Stimulated activated CD4-positive, alpha-beta T cell treated with anti-CD3 and anti-CD28 coated beads, TNF-alpha, amount 100 ng/mL, for 4 hours (primary cell): ENCODE data around the gene PHF21B.
"Not testable (repeated sequence)": the region's sequence is repeated elsewhere in the genome, so short reads cannot be mapped to it uniquely, and the experiment has no call there.

Source experiments
- DNase-seq, 3 experiments: peaks; one replicate each; pipeline ENCODE4 v3.0.0-alpha.2; 2020; ENCODE audit warnings: low read depth in 3 of 3

The PHF21B gene

GRCh38 chr22:44933666-44934453 is 75.9 kb downstream of the PHF21B start:
- no peak for DNase-seq

- DNase-seq, result no peak
Measured at GRCh38 chr22:44932493-44932892, 77.3 kb downstream of the PHF21B start.

DNA sequence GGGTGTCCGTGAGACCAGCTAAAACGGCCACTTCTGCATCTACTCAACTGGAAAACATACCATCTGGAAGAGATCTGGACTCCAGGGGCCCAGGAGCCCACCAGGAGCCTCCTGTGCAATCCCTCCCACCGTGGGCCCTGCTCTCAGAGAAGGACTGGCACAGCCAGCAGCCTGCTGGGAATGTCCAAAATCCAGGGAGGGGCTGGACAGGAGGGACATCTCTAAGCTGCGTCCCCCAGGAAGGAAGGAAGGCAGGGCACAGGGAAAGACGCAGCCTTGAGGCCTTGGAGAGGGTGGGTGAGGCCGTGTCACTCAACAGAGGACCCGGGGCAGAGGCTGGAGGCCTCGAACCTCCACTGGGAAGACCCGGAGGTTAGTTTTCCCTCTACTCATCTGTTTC is 78.0 kb downstream of the PHF21B start:
- DNase-seq, result no peak

DNA sequence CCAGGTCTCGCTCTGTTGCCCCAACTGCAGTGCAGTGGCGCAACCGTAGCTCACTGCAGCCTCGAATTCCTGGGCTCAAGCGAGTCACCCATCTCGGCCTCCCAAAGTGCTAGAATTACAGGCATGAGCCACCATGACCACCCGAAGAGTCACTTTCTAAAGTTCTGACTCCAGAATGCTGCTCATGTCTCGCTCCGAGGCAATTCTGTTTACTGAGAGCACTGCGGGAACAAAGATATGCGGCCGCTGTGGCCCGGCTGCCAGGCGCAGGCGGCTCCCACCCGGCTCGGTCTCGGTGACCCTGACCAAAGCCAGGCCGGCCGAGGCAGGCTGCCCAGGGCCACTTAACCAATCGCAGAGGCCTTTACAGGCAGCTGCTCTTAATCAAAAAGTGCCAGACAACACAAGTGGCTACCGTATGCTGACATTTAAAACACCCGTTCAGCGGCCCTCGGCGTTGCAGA is 78.7 kb downstream of the PHF21B start:
- DNase-seq, result no peak

- no peak for DNase-seq
Measured at GRCh38 chr22:44930711-44931035, 79.1 kb downstream of the PHF21B start.

DNA sequence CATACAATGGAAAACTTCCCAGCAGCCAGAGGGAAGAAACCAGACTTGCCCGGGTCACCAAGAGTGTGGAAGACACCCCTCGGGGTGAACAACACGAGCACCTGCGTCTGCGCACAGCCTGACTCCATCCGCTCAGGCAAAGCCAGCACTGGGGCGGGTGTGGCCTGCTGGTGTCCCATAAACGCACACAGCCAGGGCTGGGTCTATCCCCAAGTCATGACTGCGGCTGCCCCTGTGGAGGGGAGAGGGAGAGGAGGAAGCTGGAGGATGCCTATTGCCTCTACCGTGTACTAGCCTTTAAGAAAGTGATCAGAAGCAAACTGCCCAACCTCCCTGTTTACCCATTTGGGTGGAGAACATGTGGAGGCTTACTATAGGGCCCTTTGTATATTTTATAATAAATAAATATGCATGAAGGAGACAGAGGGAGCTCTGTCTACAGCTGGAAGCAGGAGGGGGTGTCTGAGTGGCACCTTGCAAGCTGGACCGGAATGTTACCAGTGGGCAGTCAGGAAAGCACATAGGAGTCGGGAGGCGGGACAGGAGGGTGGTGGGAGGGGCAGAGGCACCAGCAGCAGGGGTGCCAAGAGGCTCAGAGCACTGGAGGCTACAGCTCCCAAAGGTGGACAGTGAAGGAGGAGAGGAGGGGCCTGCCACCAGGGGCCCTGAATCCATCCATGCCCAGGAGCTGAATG is 79.6 kb downstream of the PHF21B start:
- DNase-seq, result no peak

GRCh38 chr22:44929359-44930015 is 80.3 kb downstream of the PHF21B start:
- DNase-seq, result no peak

DNA sequence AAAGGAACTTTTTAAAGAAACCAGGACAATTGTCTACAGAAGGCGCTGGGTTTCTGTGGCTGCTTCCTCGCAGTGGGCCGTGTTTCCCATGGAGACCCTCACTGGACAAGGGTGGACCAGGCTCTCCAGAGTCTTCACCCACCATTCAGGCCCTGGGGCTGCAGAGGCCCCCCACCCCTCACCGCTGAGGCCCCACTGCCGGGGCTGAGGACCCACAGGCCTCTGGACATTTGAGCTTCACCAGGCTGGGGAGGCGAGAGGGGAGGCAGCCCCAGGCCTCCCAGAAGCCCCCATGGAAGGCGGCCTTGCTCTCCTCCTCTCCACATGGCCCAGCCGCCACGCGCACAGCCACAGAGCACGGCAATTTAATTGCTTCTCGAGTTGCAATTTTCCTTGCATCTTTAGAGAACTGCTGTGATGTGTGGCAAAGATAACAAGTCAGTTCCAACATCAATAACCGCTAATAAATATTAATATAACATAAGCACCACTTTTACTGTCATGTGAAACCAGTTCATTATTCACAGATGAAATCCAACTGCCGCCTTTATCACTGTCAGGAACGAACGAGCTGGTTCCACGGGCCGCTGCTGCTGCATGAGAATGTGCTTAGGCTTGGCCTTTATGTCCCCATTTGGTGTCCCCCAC is 81.0 kb downstream of the PHF21B start:
- no peak for DNase-seq

DNA sequence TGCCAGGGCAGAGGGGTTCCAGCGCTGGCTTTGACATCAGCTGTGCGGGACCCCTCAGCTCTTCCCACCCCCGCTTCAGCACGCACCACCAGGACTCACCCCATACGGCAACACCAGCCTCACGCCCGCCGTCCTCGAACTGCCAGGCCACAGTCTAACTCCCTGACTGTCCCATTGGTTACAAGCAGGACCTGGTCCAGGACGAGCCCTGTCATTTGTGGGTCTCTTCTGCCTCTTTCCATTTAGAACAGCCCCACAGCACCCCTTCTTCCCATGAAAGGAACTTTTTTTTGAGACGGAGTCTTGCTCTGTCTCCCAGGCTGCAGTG is 81.7 kb downstream of the PHF21B start:
- no peak for DNase-seq

DNA sequence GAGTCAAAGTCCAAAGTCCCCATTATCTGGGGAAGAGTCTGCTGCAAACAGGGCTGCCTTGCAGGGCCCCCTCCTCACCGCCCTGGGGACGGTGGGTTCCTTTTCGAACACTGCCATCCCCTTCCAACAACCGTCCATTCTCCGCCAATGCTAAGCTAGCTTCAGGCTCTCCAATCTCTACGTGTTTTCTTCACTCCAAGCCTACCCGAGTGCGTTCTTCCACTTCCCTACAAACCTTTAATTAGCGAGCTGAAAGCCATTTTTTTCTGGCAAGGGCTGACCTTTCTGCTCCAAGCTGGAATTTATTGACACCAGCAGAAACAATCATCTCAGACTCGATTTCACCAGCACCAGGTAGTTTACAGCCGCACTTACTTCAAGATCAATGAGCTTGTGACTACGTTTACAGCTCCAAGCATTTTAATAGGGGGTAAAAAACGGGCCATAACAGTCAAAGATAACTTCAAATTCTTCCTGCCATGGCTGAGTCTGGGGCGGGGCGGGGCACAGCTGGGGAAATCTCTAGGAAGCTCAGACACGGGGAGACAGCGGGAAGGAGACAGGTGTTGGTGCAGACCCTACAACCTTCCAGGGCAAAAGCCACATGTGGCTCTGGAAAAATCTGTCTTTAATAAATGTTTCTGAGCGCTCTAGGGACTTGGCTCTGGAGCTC is 82.2 kb downstream of the PHF21B start:
- DNase-seq, result no peak

DNA sequence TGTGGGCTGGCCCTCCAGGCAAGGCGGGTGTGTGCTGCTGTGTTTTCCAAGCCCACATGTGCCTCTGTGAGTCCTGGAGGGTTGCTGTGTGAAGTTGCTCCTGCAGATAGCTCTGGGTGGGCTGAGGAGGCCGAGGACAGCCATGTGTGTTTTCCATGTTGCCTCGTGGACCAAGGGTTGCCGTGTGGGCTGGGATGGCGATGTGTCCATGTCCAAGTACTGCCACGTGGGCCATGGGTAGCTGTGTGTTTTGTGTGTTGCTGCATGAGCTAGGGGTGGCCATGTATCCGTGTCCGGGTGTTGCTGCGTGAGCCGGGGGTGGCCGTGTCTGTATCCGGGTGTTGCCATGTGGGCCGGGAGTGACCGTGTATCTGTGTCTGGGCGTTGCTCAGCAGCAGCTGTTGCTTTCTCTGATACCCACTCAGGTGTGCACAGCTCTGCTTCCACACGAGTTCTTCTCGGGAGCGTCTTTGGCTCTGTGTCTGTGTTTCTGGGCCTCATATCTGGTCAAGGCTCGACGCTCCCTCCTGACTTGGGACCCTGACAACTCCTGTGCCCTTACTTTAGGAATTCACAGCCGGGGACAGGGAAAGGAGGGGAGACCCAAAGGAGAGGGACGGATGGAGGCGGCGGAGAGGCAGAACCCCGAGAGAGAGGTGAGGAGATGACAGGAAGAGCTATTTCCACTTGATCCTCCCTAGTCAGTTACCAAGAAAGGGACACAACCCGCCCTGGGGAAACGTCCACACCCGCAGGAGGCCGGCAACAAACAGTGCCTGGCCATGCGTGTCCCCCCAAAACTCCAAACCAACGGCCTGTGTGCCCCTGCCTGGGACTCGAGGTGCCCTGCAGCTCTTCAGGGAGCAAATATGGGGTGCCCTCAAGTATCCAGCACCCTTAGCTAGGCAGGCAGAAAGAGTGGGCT is 83.1 kb downstream of the PHF21B start:
- DNase-seq, result no peak

- no peak for DNase-seq
Measured at GRCh38 chr22:44926124-44926475, 83.7 kb downstream of the PHF21B start.

- DNase-seq, result no peak
Measured at GRCh38 chr22:44925465-44926123, 84.2 kb downstream of the PHF21B start.

GRCh38 chr22:44924710-44925109 is 85.1 kb downstream of the PHF21B start:
- no peak for DNase-seq

DNA sequence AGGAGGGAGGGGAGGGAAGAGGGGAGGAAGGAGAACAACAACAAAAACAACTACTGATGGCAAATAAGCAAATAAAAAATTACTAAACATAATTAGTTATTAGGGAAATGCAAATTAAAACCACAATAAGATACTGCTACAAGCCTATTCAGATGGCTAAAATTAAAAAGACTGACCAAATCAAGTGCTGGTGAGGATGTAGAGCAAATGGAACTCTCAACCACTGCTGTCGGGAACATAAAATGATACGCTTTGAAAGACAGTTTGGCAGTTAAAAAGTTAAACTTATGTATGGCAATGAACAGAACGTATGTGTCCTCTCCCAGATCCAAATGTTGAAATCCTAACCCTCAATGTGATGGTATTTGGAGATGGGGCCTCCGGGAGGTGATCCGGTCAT is 85.7 kb downstream of the PHF21B start:
- DNase-seq, result no peak

DNA sequence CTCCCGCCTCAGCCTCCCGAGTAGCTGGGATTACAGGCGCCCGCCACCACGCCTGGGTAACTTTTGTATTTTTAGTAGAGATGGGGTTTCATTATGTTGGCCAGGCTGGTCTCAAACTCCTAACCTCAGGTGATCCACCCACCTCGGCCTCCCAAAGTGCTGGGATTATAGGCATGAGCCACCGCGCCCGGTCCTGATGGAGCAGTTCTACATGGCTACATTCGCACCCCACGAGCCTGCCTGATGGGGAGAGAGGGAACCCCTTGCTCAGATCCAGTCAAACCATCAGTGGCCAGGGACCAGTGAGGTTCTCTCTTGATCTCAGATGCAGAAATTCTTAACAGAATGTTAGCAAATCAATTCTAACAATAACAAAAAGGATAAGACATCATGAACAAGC is 88.0 kb downstream of the PHF21B start:
- DNase-seq, result not testable (repeated sequence)

DNA sequence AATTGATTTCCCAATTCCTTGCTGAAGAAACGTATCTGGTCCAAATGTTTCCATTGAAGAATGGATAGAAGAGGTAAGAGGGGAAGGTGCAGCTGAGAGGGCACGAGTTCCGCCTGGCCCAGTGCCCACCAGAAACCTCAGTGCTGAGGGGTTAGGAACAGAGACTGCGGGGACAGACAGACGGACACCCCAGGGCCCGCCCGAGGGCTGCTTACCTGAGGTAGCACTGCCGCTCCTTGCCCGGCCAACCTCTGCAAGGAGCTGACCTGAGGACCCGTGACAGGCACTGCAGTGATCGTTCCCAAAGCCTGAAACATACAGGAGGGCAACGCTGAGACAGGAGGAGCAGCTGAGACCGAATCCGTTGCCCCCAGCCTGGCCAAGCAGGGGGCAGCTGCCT is 89.6 kb downstream of the PHF21B start:
- no peak for DNase-seq

GRCh38 chr22:44919691-44920090 is 90.1 kb downstream of the PHF21B start:
- DNase-seq, result no peak

DNA sequence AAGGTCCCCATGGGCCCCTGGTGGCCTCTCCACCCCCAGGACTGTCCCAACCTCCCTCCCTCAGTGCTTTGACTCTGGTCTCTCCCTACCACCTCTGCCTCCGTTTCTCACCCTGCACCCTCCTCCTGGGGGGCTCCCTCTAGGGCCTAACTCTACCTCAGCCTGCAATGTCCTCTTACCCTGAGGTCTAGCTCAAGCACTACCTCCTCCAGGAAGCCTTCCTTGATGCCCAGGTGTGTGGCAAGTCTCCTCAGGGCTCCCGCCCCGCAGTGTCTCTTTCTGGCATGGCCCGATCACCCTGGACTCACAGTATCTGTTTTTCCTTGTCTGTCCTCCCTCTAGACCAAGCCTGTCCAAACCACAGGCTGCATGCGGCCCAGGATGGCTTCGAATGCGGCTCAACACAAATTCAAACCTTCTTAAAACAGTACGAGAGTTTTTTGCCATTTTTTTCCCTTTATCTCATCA is 90.8 kb downstream of the PHF21B start:
- no peak for DNase-seq

DNA sequence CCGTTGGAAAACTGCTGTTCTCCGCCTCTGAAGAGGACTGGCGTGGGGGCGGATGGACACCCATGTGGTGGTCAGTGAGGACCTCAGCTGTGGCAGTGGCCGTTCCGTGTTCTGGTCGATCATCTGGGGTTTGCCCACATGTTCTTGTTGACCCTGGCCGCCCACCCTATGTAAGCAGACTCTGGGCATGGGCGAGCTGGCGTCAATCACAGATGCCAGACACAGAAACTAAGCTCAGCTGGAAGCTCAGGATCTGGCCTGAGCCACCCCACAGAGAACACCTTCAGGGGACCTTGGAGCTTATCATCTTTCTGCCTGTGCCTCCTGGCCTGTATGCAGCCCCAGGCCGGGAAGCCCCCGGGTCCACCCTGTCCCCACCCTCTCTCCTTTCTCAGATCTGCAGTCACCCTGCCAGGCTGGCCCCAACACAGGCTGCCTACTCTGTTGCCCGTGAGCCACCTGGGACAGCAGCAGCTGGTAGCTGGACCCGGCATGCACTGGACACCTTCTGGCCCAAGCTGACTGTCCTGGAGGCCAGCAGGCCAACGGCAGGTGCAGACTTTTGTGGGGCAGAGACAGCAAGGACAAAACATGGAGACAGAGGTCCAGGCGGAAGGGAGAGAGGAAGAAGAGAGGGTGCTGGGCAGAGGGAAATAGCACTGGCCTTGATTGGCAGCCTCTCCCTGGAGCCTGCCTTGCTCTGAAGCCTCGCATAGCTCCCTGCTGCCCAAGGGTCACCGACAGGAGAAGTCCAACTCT is 91.5 kb downstream of the PHF21B start:
- no peak for DNase-seq
